Stimulated activated CD8-positive, alpha-beta memory T cell treated with anti-CD3 and anti-CD28 coated beads, Interleukin-7, amount 100 ng/mL, for 48 hours (primary cell): Measurements from ENCODE around the gene LLPH.

Source experiments
- DNase-seq, 2 donors: peaks; one replicate each; pipeline ENCODE4 v3.0.0-alpha.2; 2020; ENCODE audit warnings: low read depth in 1 of 2; ENCODE audit errors: extremely low read depth in 1 of 2

Gene LLPH

DNA sequence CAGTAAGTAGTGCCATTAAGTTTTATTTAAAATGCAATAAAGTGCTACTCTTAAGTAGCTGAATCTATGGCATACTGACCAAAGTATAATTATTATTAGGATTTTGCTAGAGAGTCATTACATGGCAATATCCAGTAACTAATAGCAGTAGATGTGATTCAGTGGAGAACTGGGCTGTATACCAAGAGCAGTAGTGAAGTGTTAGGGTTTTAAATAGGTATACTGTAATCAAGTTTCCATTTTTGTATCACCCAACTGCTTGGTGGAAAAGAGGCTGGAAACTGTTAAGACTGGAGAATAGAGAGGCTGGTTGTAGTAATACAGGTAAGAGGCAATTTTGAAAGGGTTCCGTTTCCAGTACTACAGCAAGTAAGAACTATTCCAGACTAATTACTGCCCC is 13.3 kb upstream of the LLPH start:
- DNase-seq: no peak

DNA sequence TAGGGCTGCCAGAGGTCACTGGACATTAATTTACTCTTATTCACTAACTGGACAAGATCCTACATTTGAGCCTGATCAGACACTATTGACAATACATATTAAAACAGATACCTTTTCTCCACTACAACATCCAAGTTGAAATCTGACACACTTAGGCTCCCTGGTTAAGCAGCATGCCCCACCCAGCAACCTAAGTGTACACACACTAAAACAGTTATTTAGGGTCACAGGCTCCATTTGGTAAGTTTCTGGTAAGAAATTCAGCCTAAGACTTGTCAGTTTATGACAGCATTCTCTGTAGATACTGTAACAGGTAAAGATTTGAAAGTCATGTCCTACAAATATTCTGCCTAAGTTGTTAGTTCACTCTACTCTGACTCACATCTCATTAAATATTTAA is 12.3 kb upstream of the LLPH start:
- no peak for DNase-seq

DNA sequence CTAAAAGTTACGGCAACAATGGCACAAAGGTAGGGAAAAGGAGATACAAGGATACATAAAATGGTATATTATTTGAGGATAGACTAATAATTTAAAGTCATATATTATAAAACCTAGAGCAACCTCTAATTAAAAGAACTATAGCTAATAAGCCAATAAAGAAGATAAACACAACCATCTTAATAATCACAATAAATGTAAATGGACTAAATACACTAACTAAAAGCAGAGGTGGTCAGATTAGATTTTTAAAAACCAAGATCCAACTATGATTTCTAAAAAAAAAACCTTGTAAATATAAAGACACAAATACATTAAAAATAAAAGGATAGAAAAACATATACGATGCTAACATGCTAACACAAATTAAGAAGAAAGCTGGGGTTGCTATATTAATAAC is 10.7 kb upstream of the LLPH start:
- no peak for DNase-seq

DNA sequence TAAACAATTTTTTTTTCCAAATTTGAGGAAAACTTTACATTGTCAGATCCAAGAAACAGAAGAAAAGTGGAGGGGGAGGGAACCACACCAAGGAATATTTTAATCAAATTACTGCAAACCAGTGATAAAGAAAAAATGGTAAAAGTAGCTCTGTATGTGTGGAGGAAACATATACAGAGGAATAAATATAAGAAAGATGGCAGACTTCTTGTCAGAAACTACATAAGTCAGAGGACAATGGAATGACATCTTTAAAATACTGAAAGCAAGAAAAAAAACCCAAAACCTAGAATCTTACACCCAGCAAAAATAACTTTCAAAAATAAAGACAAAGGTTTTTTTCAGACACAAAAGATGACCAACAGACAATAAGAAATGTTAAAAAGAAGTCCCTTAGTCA is 10.2 kb upstream of the LLPH start:
- no peak for DNase-seq

DNA sequence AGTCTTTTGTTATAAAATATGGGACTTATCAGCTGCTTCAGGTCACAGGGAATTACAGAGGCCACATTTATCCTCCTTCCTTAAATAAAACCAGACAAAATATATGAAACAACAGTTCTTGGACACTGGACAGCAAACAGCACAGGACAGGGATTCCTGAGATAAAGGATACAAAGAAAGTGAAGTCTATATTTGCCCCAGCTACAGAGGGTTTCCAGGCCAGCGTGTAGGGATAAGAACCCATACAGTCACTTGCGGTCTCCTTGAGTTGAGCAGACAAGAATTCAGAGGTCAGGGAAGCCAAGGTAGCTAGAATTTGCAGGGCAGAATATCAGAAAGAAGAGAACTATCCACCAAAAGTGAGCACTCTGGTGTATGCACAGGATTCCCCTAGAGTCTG is 8.8 kb upstream of the LLPH start:
- DNase-seq: no peak

DNA sequence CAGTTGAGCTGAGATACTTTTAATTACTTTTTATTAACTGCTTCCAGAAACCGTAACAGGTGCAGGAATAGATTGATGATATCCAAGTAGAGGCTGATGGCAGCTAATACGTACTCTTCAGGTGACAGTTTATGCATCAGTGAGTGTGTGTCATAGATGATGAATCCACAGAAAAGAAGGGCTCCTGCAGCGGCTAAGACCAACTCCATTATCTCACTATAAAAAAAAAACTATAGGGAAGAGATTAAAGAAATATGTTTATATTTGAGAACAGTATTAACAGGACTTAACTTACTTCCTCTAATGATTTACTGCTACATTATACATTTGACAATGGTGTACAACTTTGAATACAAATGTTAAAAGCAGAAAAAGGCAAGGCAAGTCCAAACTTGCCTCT is 7.4 kb upstream of the LLPH start:
- DNase-seq: no peak

DNA sequence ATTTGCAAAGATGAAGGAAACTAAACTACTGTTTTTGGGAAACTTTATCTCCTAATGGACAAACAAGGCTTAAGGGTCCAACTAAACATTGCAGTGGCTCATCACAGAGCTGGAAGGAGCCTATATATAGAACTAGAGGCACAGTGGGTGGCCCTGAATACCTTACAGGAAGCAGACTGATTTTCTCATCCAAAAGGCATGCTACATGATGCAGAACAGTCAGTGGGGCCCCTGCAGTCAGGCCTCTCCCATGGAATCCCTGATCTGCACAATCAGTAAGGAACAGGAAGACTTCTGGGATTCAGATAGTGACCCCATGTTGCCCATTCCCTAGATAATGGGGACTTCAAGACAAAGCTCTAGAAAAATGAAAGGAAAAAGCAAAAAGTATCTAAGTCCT is 1.9 kb upstream of the LLPH start:
- no peak for DNase-seq

DNA sequence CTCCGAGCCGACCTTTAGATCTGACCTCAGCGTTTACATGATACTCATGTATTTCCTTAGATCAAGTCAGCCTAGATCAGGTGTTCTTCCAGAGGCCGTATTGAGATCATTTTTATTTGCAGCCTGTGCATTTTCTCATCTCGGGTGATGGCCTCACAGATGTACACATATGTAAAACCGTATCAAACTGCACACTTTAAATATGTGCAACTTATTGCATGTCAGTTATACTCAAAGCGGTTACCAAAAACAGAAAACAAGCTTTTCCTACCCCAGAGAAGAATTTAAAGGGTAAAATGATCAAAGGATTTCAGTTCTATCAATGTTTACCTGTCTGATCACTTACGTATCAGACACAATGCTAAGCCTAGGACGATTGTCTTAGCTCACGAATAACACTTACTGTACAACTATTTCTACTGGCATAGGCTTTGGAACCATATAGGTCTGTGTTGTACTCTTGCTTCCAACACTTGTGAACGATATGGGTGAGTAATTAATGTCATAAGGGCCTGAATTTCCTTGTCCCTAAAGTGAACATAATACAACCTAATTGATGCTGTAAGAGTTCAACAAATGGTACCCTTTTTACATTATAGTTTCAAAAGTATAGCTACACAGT is 628 bp upstream of the LLPH start:
- no peak for DNase-seq

DNA sequence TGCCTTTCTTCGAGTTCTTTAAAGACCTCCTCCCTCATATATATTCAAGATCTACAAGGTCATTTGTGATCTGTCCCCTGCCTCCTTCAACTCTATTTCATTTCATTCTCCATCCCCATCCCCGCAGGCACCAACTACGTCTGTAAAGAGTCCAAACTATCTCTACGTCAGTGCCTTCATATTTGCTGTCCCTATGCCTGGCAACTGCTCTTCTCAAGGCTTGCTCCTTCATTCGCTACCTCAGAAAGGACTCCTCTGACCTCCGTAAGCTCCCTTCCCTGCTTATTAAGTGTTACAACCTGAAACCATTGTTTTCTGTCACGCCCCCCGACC is 650 bp downstream of the LLPH start:
- no peak for DNase-seq

DNA sequence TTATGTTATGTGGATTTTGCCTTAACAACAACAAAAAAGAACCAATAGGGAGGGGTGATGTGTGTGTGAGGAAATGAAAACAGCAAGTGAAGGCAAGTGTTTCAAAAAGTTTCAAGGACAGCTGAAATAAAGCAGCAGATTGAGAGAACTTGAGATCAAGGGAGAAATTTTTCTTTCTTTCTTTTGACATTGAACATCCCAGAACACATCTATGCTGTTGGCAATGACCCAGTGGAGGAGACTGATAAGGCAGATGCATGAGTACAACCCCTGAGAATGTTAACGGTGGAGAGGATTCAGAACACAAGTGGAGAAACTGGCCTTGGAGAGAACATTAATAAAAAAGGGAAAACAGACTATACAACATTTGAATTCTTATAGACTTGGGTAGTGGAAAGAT is 2.9 kb downstream of the LLPH start:
- no peak for DNase-seq

DNA sequence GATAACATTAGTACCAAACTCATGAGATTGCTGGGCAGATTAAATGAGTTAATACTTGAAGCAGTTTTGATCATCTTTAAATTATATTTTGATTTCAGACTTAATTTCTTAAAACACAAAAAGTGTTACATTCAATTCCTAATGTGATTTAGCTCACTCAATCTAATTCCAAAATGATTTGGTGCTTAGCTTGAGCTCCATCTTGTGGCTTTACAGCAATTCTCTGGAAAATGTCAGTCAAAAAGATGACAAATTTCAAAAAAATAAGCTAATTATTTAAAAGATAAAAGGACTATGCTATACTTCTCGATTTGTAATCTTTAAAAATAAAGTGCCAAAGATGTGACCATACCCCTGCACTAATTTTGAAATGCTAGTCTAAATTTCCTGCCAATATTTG is 10.1 kb downstream of the LLPH start:
- no peak for DNase-seq

DNA sequence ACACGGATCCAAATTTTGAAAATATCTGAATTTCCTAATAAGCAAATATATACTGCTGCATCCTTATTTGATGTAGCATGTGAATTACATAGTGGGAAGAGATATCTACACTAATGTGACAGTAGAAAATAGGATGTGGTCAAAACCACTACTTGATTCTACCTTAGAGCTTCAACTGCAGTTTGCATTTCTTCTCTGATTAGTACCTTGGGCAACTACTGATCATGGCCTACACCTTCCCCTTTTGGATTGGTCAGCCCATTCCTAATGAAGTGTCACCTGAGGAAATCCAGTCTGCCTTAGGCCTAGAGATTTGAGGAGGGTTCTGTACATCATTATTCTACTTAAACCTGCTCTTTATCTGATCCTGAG is 10.7 kb downstream of the LLPH start:
- no peak for DNase-seq

DNA sequence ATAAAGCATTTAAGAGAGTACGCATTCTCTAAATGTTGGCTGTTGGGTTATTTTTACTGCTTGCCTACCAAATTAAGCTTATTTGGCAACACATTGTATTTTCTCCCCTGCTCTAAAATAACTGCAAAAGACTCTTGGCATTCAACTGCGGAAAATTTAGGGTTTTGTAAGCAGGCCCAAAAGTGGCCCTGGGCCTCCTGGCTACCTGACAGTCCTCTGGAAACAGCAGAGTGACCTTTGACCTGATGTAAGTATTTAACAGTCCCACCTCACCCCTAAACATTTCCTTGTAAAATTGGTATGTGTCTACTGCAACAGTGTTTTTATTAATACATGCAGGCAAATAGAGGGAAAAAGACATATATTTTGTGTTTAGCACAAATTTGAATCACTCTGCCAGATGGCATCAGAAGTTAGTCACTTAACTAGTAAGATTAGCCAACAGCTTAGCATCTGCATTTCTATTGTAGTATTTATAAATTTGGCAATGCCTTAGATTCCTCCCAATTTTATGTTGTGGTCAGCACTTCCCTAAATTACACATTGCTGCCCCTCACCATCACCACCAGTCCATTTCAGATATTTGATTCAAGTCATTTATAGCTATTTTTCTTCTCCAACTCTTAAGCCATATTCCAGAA is 11.2 kb downstream of the LLPH start:
- DNase-seq: no peak

DNA sequence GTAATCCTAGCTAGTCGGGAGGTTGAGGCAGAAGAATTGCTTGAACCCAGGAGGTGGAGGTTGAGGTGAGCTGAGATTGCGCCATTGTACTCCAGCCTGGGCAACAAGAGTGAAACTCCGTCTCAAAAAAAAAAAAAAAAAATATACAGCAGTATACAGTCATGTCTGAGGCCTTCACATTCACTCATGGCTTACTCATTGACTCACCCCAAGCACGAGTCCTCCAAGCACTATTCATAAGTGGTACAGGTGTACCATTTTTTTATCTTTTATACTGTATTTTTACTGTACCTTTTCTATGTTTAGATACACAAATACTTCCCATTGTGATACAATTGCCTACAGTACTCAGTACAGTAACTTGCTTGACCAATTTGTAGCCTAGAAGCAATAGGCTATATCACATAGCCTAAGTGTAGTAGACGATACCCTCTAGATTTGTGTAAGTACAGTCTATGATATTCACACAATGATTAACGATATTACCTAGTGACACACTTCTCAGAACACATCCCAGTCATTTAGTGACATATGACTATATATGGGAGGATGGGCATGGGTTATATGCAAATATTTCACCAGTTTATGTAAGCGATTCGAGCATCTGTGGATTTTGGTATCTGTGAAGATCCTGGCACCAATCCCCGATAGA is 12.2 kb downstream of the LLPH start:
- no peak for DNase-seq

DNA sequence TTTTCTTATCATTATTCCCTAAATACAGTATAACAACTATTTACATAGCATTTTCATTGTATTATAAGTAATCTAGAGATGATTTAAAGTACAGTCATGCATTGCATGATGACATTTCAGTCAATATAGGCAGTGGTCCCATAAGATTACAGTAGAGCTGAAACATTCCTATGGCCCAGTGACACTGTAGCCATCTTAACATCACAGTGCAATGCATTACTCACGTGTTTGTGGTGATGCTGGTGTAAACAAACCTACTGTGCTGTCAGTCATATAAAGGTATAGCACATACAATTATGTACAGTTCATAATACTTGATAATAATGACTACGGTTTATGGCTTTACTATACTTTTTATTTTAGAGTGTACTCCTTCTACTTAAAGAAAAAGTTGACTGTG is 13.3 kb downstream of the LLPH start:
- DNase-seq: no peak

DNA sequence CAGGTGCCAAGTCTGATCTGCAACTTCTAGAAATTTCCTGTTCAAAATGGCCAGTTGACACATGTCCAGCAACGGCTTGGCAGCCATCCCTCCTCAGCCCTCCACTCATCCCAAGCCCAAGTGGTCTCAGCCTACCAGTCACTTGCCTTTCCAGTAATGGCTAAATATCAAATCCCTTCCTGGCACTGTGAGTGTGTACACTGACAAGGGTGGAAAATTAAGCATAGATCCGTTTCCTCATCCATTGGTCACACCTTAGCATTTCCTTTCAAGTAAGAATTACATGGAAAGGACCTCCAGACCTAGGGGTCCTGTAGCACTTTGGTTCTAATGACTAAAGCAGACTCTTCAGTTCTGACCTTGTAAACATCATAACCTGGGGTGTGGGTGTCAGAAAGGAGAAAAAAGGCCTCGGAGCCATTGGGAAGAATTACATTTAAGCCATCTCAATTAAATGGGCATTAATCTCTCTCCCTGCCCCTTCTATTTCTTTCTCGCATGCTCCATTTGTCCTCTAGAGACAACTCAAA is 15.4 kb downstream of the LLPH start:
- DNase-seq: no peak

DNA sequence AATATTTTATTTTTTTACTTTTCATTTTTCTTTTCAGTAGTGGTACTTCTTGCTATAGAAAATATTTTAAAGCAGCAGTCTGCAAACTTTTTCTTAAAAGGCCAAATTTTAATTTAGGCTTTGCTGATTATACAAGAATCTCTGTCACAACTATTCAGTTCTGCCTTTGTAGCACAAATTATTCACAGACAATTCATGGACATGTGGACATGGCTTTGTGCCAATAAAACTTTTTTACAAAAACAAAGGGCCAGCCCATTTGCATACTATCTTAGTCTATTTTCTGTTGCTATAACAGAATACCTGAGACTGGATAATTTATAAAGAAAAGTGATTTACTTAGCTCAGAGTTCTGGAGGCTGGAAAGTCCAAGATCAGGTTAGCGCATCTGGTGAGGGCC is 17.1 kb downstream of the LLPH start:
- DNase-seq: no peak

DNA sequence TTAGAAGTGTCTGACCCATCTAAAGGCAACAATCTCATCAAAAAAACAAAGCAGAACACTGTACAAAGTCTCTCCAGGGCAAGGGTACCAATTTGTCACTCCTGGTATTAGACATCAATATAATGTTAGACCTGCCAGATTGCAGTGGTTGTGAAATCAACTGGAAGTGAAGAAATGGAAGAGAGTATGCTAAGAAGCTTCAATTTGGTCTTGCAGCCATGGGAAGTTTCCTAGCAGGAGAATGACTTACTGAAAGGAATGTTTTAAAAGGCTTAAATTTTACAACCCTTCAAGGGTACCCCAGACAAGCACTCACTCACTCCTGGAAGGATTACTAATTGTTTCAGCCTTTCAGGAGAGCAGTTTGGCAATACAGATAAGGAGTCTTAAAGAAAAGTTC is 18.9 kb downstream of the LLPH start:
- no peak for DNase-seq

DNA sequence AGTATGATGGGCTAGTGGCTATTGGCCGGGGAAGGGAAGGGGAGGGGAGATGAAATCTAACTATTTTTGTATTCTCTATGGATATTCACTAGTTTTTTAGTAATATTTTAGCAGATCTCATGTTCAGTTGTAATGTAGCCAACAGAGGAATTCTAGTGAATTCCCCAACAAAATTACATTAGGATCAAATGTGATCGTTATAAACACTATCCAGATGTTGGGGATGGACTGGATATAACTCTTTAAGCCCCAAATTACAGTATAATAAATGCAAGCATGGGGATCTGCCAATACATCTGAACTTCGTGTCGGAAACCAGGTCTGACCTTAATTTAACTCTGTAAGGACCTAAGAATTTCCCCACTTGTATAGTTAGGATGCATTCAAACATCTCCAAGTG is 21.5 kb downstream of the LLPH start:
- DNase-seq: no peak

DNA sequence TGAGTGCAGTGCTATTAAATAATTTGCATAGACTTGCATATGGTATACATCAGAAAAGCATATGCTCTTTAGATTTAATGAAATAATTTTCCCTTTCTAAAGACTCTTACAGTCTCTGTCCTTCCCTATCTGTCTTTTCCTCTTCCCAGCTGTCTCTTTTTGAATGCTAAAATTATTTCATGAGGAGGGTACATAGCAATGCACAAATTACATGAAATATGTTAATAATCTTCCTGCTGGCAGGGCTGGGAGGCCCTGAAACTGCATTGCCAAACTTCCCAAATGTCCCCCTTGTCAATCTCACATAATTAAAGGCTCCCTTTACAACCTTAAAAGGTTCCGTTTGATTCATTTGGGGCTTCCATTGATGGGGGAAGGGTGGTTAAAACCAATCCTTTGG is 22.2 kb downstream of the LLPH start:
- DNase-seq: no peak

DNA sequence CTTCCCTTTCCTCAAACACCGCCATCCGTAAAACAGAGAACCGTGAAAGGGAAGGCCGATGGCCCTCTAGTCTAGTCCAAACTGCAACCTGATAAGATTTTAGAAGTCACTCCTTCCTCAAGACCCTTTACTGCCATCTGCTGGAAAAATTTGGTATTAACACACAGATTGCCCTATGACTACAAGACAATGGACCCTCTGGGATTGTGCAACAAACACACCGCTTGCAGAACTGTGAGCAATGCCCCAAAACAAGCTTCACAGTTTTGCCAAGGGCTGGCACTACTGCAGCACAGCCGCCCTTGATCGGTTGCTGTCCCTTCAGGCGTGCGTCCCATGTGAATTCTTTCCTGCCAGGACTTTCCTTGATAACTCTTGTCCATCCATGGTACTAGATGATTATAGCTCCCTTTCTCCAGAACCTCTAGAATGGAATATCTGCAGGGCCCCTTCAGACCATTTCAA is 23.1 kb downstream of the LLPH start:
- no peak for DNase-seq
